ENCODE measurements around the gene ESYT2.

Gene ESYT2

GRCh38 chr7:158820656-158821055, 8.7 kb downstream of the ESYT2 start:
- H3K36me3 ChIP-seq (ENCODE audit: insufficient read depth, low read depth, low read length) = no peaks in the 10 kb centered on the region
- H3K27ac ChIP-seq (ENCODE audit: low read length) = no peak overlapping the region
- H3K9ac ChIP-seq (ENCODE audit: low read depth, low read length) = no peak overlapping the region
- peaks cover 32% of the 10 kb centered on the region for H3K4me1 ChIP-seq (ENCODE audit: insufficient read depth, low read length)
- H3K9me3 ChIP-seq (ENCODE audit: insufficient read depth, low read depth, low read length) = no peaks in the 10 kb centered on the region
- H3K27me3 ChIP-seq (ENCODE audit: insufficient read depth, low read length) = no peaks in the 10 kb centered on the region
- no peak overlapping the region for H3K4me3 ChIP-seq (ENCODE audit: low read length)

- H3K9ac ChIP-seq (ENCODE audit: low read depth, low read length) = no peak overlapping the region
- H3K4me1 ChIP-seq (ENCODE audit: insufficient read depth, low read length) = peaks cover 42% of the 10 kb centered on the region
- H3K9me3 ChIP-seq (ENCODE audit: insufficient read depth, low read depth, low read length) = no peaks in the 10 kb centered on the region
- no peaks in the 10 kb centered on the region for H3K27me3 ChIP-seq (ENCODE audit: insufficient read depth, low read length)
- H3K4me3 ChIP-seq (ENCODE audit: low read length) = no peak overlapping the region
- no peak overlapping the region for H3K27ac ChIP-seq (ENCODE audit: low read length)
- no peaks in the 10 kb centered on the region for H3K36me3 ChIP-seq (ENCODE audit: insufficient read depth, low read depth, low read length)
Observed at GRCh38 chr7:158819571-158820203, 9.6 kb downstream of the ESYT2 start.

- Histone ChIP-seq H3K9ac (ENCODE audit: low read depth, low read length) (peak overlapping the region; percentile 58), H3K27me3 (ENCODE audit: insufficient read depth, low read length) (no peaks in the 10 kb centered on the region), H3K27ac (ENCODE audit: low read length) (peak overlapping the region; percentile 95), H3K4me3 (ENCODE audit: low read length) (peak overlapping the region; percentile 34), H3K4me1 (ENCODE audit: insufficient read depth, low read length) (peaks cover 45% of the 10 kb centered on the region), H3K36me3 (ENCODE audit: insufficient read depth, low read depth, low read length) (no peaks in the 10 kb centered on the region), H3K9me3 (ENCODE audit: insufficient read depth, low read depth, low read length) (no peaks in the 10 kb centered on the region)
Observed at GRCh38 chr7:158818325-158819213, 10.7 kb downstream of the ESYT2 start.

- Histone ChIP-seq H3K36me3 (ENCODE audit: insufficient read depth, low read depth, low read length) (no peaks in the 10 kb centered on the region), H3K4me1 (ENCODE audit: insufficient read depth, low read length) (peaks cover 45% of the 10 kb centered on the region), H3K4me3 (ENCODE audit: low read length) (peak overlapping the region; percentile 15; the same call in 1 of the 2 replicates), H3K9ac (ENCODE audit: low read depth, low read length) (no peak overlapping the region), H3K27ac (ENCODE audit: low read length) (no peak overlapping the region), H3K9me3 (ENCODE audit: insufficient read depth, low read depth, low read length) (no peaks in the 10 kb centered on the region), H3K27me3 (ENCODE audit: insufficient read depth, low read length) (no peaks in the 10 kb centered on the region)
Observed at GRCh38 chr7:158816995-158817394, 12.3 kb downstream of the ESYT2 start.

GRCh38 chr7:158816271-158816670, 13.0 kb downstream of the ESYT2 start:
- H3K9ac ChIP-seq (ENCODE audit: low read depth, low read length) = no peak overlapping the region
- H3K4me3 ChIP-seq (ENCODE audit: low read length) = peak overlapping the region; percentile 15; the same call in 1 of the 2 replicates
- H3K27me3 ChIP-seq (ENCODE audit: insufficient read depth, low read length) = no peaks in the 10 kb centered on the region
- H3K27ac ChIP-seq (ENCODE audit: low read length) = no peak overlapping the region
- H3K4me1 ChIP-seq (ENCODE audit: insufficient read depth, low read length) = peaks cover 37% of the 10 kb centered on the region
- H3K9me3 ChIP-seq (ENCODE audit: insufficient read depth, low read depth, low read length) = no peaks in the 10 kb centered on the region
- H3K36me3 ChIP-seq (ENCODE audit: insufficient read depth, low read depth, low read length) = no peaks in the 10 kb centered on the region

- H3K27ac ChIP-seq (ENCODE audit: low read length) = no peak overlapping the region
- H3K4me3 ChIP-seq (ENCODE audit: low read length) = no peak overlapping the region
- H3K9ac ChIP-seq (ENCODE audit: low read depth, low read length) = 0 out of 2 replicates have a peak overlapping the region, but pooled peaks have one; percentile 4
- H3K9me3 ChIP-seq (ENCODE audit: insufficient read depth, low read depth, low read length) = no peaks in the 10 kb centered on the region
- no peaks in the 10 kb centered on the region for H3K36me3 ChIP-seq (ENCODE audit: insufficient read depth, low read depth, low read length)
- peaks cover 36% of the 10 kb centered on the region for H3K4me1 ChIP-seq (ENCODE audit: insufficient read depth, low read length)
- no peaks in the 10 kb centered on the region for H3K27me3 ChIP-seq (ENCODE audit: insufficient read depth, low read length)
Observed at GRCh38 chr7:158815800-158816128, 13.5 kb downstream of the ESYT2 start.

GRCh38 chr7:158815083-158815799, 14.1 kb downstream of the ESYT2 start:
- Histone ChIP-seq H3K27ac (ENCODE audit: low read length) (no peak overlapping the region), H3K4me1 (ENCODE audit: insufficient read depth, low read length) (peaks cover 36% of the 10 kb centered on the region), H3K9ac (ENCODE audit: low read depth, low read length) (peak overlapping the region; percentile 4; the same call in 1 of the 2 replicates), H3K4me3 (ENCODE audit: low read length) (no peak overlapping the region), H3K9me3 (ENCODE audit: insufficient read depth, low read depth, low read length) (no peaks in the 10 kb centered on the region), H3K27me3 (ENCODE audit: insufficient read depth, low read length) (no peaks in the 10 kb centered on the region), H3K36me3 (ENCODE audit: insufficient read depth, low read depth, low read length) (no peaks in the 10 kb centered on the region)

- H3K9me3 ChIP-seq (ENCODE audit: insufficient read depth, low read depth, low read length) = no peaks in the 10 kb centered on the region
- peak overlapping the region; percentile 4; the same call in 1 of the 2 replicates for H3K9ac ChIP-seq (ENCODE audit: low read depth, low read length)
- H3K27ac ChIP-seq (ENCODE audit: low read length) = no peak overlapping the region
- H3K4me3 ChIP-seq (ENCODE audit: low read length) = no peak overlapping the region
- no peaks in the 10 kb centered on the region for H3K36me3 ChIP-seq (ENCODE audit: insufficient read depth, low read depth, low read length)
- peaks cover 36% of the 10 kb centered on the region for H3K4me1 ChIP-seq (ENCODE audit: insufficient read depth, low read length)
- H3K27me3 ChIP-seq (ENCODE audit: insufficient read depth, low read length) = no peaks in the 10 kb centered on the region
Observed at GRCh38 chr7:158814637-158815036, 14.7 kb downstream of the ESYT2 start.

GRCh38 chr7:158812684-158813083, 16.6 kb downstream of the ESYT2 start:
- H3K27ac ChIP-seq (ENCODE audit: low read length) = no peak overlapping the region
- H3K36me3 ChIP-seq (ENCODE audit: insufficient read depth, low read depth, low read length) = no peaks in the 10 kb centered on the region
- no peaks in the 10 kb centered on the region for H3K9me3 ChIP-seq (ENCODE audit: insufficient read depth, low read depth, low read length)
- H3K27me3 ChIP-seq (ENCODE audit: insufficient read depth, low read length) = no peaks in the 10 kb centered on the region
- H3K4me1 ChIP-seq (ENCODE audit: insufficient read depth, low read length) = peaks cover 22% of the 10 kb centered on the region
- H3K4me3 ChIP-seq (ENCODE audit: low read length) = no peak overlapping the region
- H3K9ac ChIP-seq (ENCODE audit: low read depth, low read length) = no peak overlapping the region

- Histone ChIP-seq H3K9me3 (ENCODE audit: insufficient read depth, low read depth, low read length) (no peaks in the 10 kb centered on the region), H3K27ac (ENCODE audit: low read length) (no peak overlapping the region), H3K4me3 (ENCODE audit: low read length) (no peak overlapping the region), H3K4me1 (ENCODE audit: insufficient read depth, low read length) (peaks cover 22% of the 10 kb centered on the region), H3K27me3 (ENCODE audit: insufficient read depth, low read length) (no peaks in the 10 kb centered on the region), H3K9ac (ENCODE audit: low read depth, low read length) (no peak overlapping the region), H3K36me3 (ENCODE audit: insufficient read depth, low read depth, low read length) (no peaks in the 10 kb centered on the region)
Observed at GRCh38 chr7:158811894-158812293, 17.4 kb downstream of the ESYT2 start.

GRCh38 chr7:158811461-158811860, 17.8 kb downstream of the ESYT2 start:
- no peak overlapping the region for H3K9ac ChIP-seq (ENCODE audit: low read depth, low read length)

More at GRCh38 chr7:158811461-158811860, 17.8 kb downstream of the ESYT2 start:
- H3K4me3 ChIP-seq (ENCODE audit: low read length) = no peak overlapping the region
- H3K36me3 ChIP-seq (ENCODE audit: insufficient read depth, low read depth, low read length) = no peaks in the 10 kb centered on the region
- no peaks in the 10 kb centered on the region for H3K27me3 ChIP-seq (ENCODE audit: insufficient read depth, low read length)
- H3K27ac ChIP-seq (ENCODE audit: low read length) = no peak overlapping the region
- 0 out of 2 replicates have a peak, but pooled peaks cover 2% of the 10 kb centered on the region for H3K9me3 ChIP-seq (ENCODE audit: insufficient read depth, low read depth, low read length)
- peaks cover 17% of the 10 kb centered on the region for H3K4me1 ChIP-seq (ENCODE audit: insufficient read depth, low read length)
